Measurements from ENCODE around the gene KLHL29.

Gene KLHL29

GRCh38 chr2:23531881-23532280 is 146.9 kb downstream of the KLHL29 start:
- no peak overlapping the region for H2BK120ac ChIP-seq (ENCODE audit: low read depth, low read length)
- H3K27ac ChIP-seq (replicated peaks; ENCODE audit: low read length) = no peak overlapping the region
- H3K4ac ChIP-seq (ENCODE audit: low read length) = no peak overlapping the region
- no peaks in the 10 kb centered on the region for H3K27me3 ChIP-seq (ENCODE audit: control insufficient read depth in 3 of 3, insufficient read depth in 3 of 3, low read depth in 1 of 3, low read length in 3 of 3)
- H3K4me3 ChIP-seq (ENCODE audit: low read length in 2 of 2) = no peak overlapping the region
- H3K9me3 ChIP-seq (replicated peaks in 1 of 2; ENCODE audit: control insufficient read depth in 2 of 2, insufficient read depth in 1 of 2, low read depth in 1 of 2, low read length in 2 of 2) = no peaks in the 10 kb centered on the region
- no peak overlapping the region for H3K14ac ChIP-seq (ENCODE audit: low read length)
- H3K4me1 ChIP-seq (ENCODE audit: control insufficient read depth in 2 of 2, insufficient read depth in 1 of 2, low read depth in 1 of 2, low read length in 2 of 2) = peaks cover 18 to 21% of the 10 kb centered on the region in 2 donors
- no peak overlapping the region for H4K8ac ChIP-seq (ENCODE audit: low read depth, low read length)
- no peak overlapping the region for H3K23ac ChIP-seq (ENCODE audit: low read depth, low read length, poor library complexity)
- H3K9ac ChIP-seq (ENCODE audit: low read depth, low read length, poor library complexity) = no peak overlapping the region
- H3K18ac ChIP-seq (ENCODE audit: low read length) = peak overlapping the region; percentile 1
- no peak for DNase-seq (ENCODE audit: low spot score)
- no peaks in the 10 kb centered on the region for H3K79me1 ChIP-seq (ENCODE audit: low read depth, low read length)
- H2AK5ac ChIP-seq (ENCODE audit: low read depth, low read length) = no peak overlapping the region
- H3K4me2 ChIP-seq (ENCODE audit: insufficient read depth, low read length, poor library complexity, severe bottlenecking) = no peak overlapping the region
- H2BK15ac ChIP-seq (ENCODE audit: low read length) = no peak overlapping the region
- no peak overlapping the region for H2BK5ac ChIP-seq (ENCODE audit: low read length)
- no CpG with 5 or more reads among the region's 8 CpGs for WGBS, 2 donors (ENCODE audit: extremely low coverage in 2 of 2, insufficient read length in 2 of 2, insufficient replicate concordance in 1 of 2)
- H2AFZ ChIP-seq (ENCODE audit: low read length) = no peak overlapping the region
- no peak overlapping the region for H4K91ac ChIP-seq (ENCODE audit: low read depth, low read length, poor library complexity)
- no peak overlapping the region for H2BK12ac ChIP-seq (ENCODE audit: low read length)
- no peaks in the 10 kb centered on the region for H3K36me3 ChIP-seq (replicated peaks in 1 of 2; ENCODE audit: control insufficient read depth in 2 of 2, insufficient read depth in 2 of 2, low read length in 2 of 2)

- DNase-seq (ENCODE audit: low spot score) = no peak
- H2AFZ ChIP-seq (ENCODE audit: low read length) = peak overlapping the region; percentile 70
- no peak overlapping the region for H2BK15ac ChIP-seq (ENCODE audit: low read length)
- no peaks in the 10 kb centered on the region for H3K9me3 ChIP-seq (replicated peaks in 1 of 2; ENCODE audit: control insufficient read depth in 2 of 2, insufficient read depth in 1 of 2, low read depth in 1 of 2, low read length in 2 of 2)
- H3K4me1 ChIP-seq (ENCODE audit: control insufficient read depth in 2 of 2, insufficient read depth in 1 of 2, low read depth in 1 of 2, low read length in 2 of 2) = peaks cover 18 to 21% of the 10 kb centered on the region in 2 donors
- H3K4me3 ChIP-seq (ENCODE audit: low read length in 2 of 2) = no peak overlapping the region
- peak overlapping the region; percentile 63 for H3K14ac ChIP-seq (ENCODE audit: low read length)
- no CpG with 5 or more reads among the region's 23 CpGs for WGBS, 2 donors (ENCODE audit: extremely low coverage in 2 of 2, insufficient read length in 2 of 2, insufficient replicate concordance in 1 of 2)
- H4K8ac ChIP-seq (ENCODE audit: low read depth, low read length) = no peak overlapping the region
- H2BK12ac ChIP-seq (ENCODE audit: low read length) = no peak overlapping the region
- no peak overlapping the region for H4K91ac ChIP-seq (ENCODE audit: low read depth, low read length, poor library complexity)
- H3K23ac ChIP-seq (ENCODE audit: low read depth, low read length, poor library complexity) = no peak overlapping the region
- H3K27me3 ChIP-seq (ENCODE audit: control insufficient read depth in 3 of 3, insufficient read depth in 3 of 3, low read depth in 1 of 3, low read length in 3 of 3) = no peaks in the 10 kb centered on the region
- peak overlapping the region; percentile 30 for H3K9ac ChIP-seq (ENCODE audit: low read depth, low read length, poor library complexity)
- no peak overlapping the region for H3K4me2 ChIP-seq (ENCODE audit: insufficient read depth, low read length, poor library complexity, severe bottlenecking)
- no peak overlapping the region for H2BK5ac ChIP-seq (ENCODE audit: low read length)
- no peak overlapping the region for H2BK120ac ChIP-seq (ENCODE audit: low read depth, low read length)
- no peaks in the 10 kb centered on the region for H3K79me1 ChIP-seq (ENCODE audit: low read depth, low read length)
- H3K18ac ChIP-seq (ENCODE audit: low read length) = peak overlapping the region; percentile 83
- no peak overlapping the region for H3K27ac ChIP-seq (replicated peaks; ENCODE audit: low read length)
- H3K36me3 ChIP-seq (replicated peaks in 1 of 2; ENCODE audit: control insufficient read depth in 2 of 2, insufficient read depth in 2 of 2, low read length in 2 of 2) = no peaks in the 10 kb centered on the region
- H2AK5ac ChIP-seq (ENCODE audit: low read depth, low read length) = peak overlapping the region; percentile 31
- H3K4ac ChIP-seq (ENCODE audit: low read length) = no peak overlapping the region
Observed at GRCh38 chr2:23532391-23533337, 147.7 kb downstream of the KLHL29 start.

DNA sequence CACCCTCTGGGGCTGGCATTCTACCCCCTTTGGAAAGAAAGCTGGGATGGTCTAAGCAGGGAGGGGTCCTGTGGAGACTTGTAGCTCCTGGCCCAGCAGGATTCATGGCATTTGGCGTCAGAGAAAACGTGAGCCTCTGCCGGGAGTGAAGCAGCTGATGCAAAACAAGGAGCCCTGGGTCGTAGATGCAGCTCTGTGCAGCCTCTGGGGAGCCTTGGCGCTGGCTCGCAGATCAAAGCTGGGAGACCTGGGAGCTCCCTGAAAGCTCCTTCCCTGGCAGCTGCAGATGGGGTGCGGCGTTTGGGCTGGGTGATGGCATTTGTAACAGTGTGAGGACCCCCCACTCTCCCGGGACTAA is 148.3 kb downstream of the KLHL29 start:
- H3K36me3 ChIP-seq (replicated peaks in 1 of 2; ENCODE audit: control insufficient read depth in 2 of 2, insufficient read depth in 2 of 2, low read length in 2 of 2) = no peaks in the 10 kb centered on the region
- no peak overlapping the region for H3K27ac ChIP-seq (replicated peaks; ENCODE audit: low read length)
- no peak for DNase-seq (ENCODE audit: low spot score)

GRCh38 chr2:23534771-23535170 is 149.8 kb downstream of the KLHL29 start:
- Histone ChIP-seq H3K9me3 (replicated peaks in 1 of 2; ENCODE audit: control insufficient read depth in 2 of 2, insufficient read depth in 1 of 2, low read depth in 1 of 2, low read length in 2 of 2) (no peaks in the 10 kb centered on the region), H2BK5ac (ENCODE audit: low read length) (no peak overlapping the region), H2AFZ (ENCODE audit: low read length) (no peak overlapping the region), H3K14ac (ENCODE audit: low read length) (no peak overlapping the region), H3K9ac (ENCODE audit: low read depth, low read length, poor library complexity) (no peak overlapping the region), H4K91ac (ENCODE audit: low read depth, low read length, poor library complexity) (no peak overlapping the region), H2AK5ac (ENCODE audit: low read depth, low read length) (no peak overlapping the region), H3K4me2 (ENCODE audit: insufficient read depth, low read length, poor library complexity, severe bottlenecking) (no peak overlapping the region), H2BK120ac (ENCODE audit: low read depth, low read length) (no peak overlapping the region), H3K4me1 (ENCODE audit: control insufficient read depth in 2 of 2, insufficient read depth in 1 of 2, low read depth in 1 of 2, low read length in 2 of 2) (peaks cover 18 to 19% of the 10 kb centered on the region in 2 donors), H3K36me3 (replicated peaks in 1 of 2; ENCODE audit: control insufficient read depth in 2 of 2, insufficient read depth in 2 of 2, low read length in 2 of 2) (no peaks in the 10 kb centered on the region), H3K23ac (ENCODE audit: low read depth, low read length, poor library complexity) (no peak overlapping the region), H4K8ac (ENCODE audit: low read depth, low read length) (no peak overlapping the region), H3K18ac (ENCODE audit: low read length) (no peak overlapping the region), H3K4me3 (ENCODE audit: low read length in 2 of 2) (no peak overlapping the region), H2BK12ac (ENCODE audit: low read length) (no peak overlapping the region), H3K27ac (replicated peaks; ENCODE audit: low read length) (no peak overlapping the region), H2BK15ac (ENCODE audit: low read length) (no peak overlapping the region), H3K4ac (ENCODE audit: low read length) (no peak overlapping the region), H3K27me3 (ENCODE audit: control insufficient read depth in 3 of 3, insufficient read depth in 3 of 3, low read depth in 1 of 3, low read length in 3 of 3) (no peaks in the 10 kb centered on the region), H3K79me1 (ENCODE audit: low read depth, low read length) (no peaks in the 10 kb centered on the region)
- no CpG with 5 or more reads among the region's 2 CpGs for WGBS, 2 donors (ENCODE audit: extremely low coverage in 2 of 2, insufficient read length in 2 of 2, insufficient replicate concordance in 1 of 2)
- no peak for DNase-seq (ENCODE audit: low spot score)

More for the DNA sequence above, 148.3 kb downstream of the KLHL29 start:
- no peak overlapping the region for H4K91ac ChIP-seq (ENCODE audit: low read depth, low read length, poor library complexity)
- no peak overlapping the region for H2BK5ac ChIP-seq (ENCODE audit: low read length)
- H3K4me2 ChIP-seq (ENCODE audit: insufficient read depth, low read length, poor library complexity, severe bottlenecking) = no peak overlapping the region
- H3K9me3 ChIP-seq (replicated peaks in 1 of 2; ENCODE audit: control insufficient read depth in 2 of 2, insufficient read depth in 1 of 2, low read depth in 1 of 2, low read length in 2 of 2) = no peaks in the 10 kb centered on the region
- no peak overlapping the region for H2BK120ac ChIP-seq (ENCODE audit: low read depth, low read length)
- H2BK12ac ChIP-seq (ENCODE audit: low read length) = no peak overlapping the region
- peak overlapping the region; percentile 70 for H2AFZ ChIP-seq (ENCODE audit: low read length)
- no CpG with 5 or more reads among the region's 9 CpGs for WGBS, 2 donors (ENCODE audit: extremely low coverage in 2 of 2, insufficient read length in 2 of 2, insufficient replicate concordance in 1 of 2)
- H3K23ac ChIP-seq (ENCODE audit: low read depth, low read length, poor library complexity) = no peak overlapping the region
- no peak overlapping the region for H2BK15ac ChIP-seq (ENCODE audit: low read length)
- H3K79me1 ChIP-seq (ENCODE audit: low read depth, low read length) = no peaks in the 10 kb centered on the region
- no peak overlapping the region for H3K4me3 ChIP-seq (ENCODE audit: low read length in 2 of 2)
- H3K18ac ChIP-seq (ENCODE audit: low read length) = peak overlapping the region; percentile 83
- no peak overlapping the region for H3K14ac ChIP-seq (ENCODE audit: low read length)
- no peak overlapping the region for H4K8ac ChIP-seq (ENCODE audit: low read depth, low read length)
- H3K4me1 ChIP-seq (ENCODE audit: control insufficient read depth in 2 of 2, insufficient read depth in 1 of 2, low read depth in 1 of 2, low read length in 2 of 2) = peaks cover 18 to 21% of the 10 kb centered on the region in 2 donors
- H3K9ac ChIP-seq (ENCODE audit: low read depth, low read length, poor library complexity) = no peak overlapping the region
- H3K27me3 ChIP-seq (ENCODE audit: control insufficient read depth in 3 of 3, insufficient read depth in 3 of 3, low read depth in 1 of 3, low read length in 3 of 3) = no peaks in the 10 kb centered on the region
- no peak overlapping the region for H3K4ac ChIP-seq (ENCODE audit: low read length)
- H2AK5ac ChIP-seq (ENCODE audit: low read depth, low read length) = peak overlapping the region; percentile 31
